ENCODE data around the gene DTX4. TPM values are rescaled to one million over a fixed set of nuclear protein-coding genes. Genes with fewer than 3 reads are reported as not detected.
"Not testable (repeated sequence)": the region's sequence is repeated elsewhere in the genome, so short reads cannot be mapped to it uniquely, and the experiment has no call there.

DTX4 gene
- 129 and 139 TPM in 2 replicates for total RNA-seq
- long read RNA-seq, partial matches to known transcripts = 2 of 88 reads
- long read RNA-seq, other reads (novel, unspliced or antisense) = 86 of 88 reads

DNA sequence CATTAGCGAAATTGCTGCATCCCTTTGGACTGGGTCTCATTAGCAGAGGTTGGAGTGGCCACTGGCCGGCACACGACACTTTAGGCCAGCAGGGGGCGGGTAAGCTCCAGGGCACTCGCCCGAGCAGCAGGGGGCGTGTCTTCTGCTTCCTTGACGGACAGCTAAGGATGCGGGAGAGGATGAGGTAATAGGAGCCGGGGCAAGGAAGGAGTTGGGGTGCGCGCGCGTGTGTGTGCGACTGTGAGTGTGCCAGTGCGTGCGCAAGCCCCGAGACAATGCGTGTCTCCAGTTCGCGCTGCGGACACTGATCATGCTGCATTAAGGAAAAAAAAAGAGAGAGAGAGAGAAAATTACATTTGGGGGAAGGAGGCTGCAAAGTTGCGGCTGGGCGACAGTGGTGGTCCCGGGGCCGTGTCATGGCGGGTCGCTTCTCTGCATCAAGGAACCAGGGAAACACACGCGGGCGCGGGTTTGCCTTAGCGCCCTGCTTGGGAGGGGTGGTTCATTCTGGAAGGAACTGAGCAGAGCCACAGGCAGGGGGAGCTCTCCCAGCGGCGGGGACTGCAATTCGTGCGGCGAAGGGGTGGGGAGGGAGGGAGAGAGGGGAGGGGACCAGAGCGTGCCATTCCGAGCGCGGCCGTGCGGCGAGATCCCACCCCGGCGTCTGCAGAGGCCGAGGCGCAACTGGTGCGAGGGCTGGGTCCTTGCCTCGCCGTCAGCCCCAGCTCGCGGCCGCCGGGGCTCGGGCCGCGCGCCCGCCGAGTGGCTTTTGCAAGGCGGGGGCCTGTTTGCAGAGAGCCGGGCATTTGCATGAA, at the start of gene DTX4:
Gene DTX4 (plus strand): TSS at position 625 of the 815 bp plus-strand sequence. CDS start 464 bp downstream, outside the sequence.
- DNase-seq (ENCODE audit: low read depth, low spot score) = peak; percentile 96
- Mint-ChIP-seq H3K27me3 (ENCODE audit: low read depth) (peaks cover 9% of the 10 kb centered on the region), H3K4me1 (peaks cover 36% of the 10 kb centered on the region), H3K4me3 (peak within 1 kb of the TSS; percentile 92), H3K27ac (ENCODE audit: unreplicated experiment) (peak within 1 kb of the TSS; percentile 97), H3K9me3 (no peaks in the 10 kb centered on the region), H3K36me3 (ENCODE audit: low read depth) (peaks cover 6% of the 10 kb centered on the region)
- TF ChIP-seq, protein P1, sequence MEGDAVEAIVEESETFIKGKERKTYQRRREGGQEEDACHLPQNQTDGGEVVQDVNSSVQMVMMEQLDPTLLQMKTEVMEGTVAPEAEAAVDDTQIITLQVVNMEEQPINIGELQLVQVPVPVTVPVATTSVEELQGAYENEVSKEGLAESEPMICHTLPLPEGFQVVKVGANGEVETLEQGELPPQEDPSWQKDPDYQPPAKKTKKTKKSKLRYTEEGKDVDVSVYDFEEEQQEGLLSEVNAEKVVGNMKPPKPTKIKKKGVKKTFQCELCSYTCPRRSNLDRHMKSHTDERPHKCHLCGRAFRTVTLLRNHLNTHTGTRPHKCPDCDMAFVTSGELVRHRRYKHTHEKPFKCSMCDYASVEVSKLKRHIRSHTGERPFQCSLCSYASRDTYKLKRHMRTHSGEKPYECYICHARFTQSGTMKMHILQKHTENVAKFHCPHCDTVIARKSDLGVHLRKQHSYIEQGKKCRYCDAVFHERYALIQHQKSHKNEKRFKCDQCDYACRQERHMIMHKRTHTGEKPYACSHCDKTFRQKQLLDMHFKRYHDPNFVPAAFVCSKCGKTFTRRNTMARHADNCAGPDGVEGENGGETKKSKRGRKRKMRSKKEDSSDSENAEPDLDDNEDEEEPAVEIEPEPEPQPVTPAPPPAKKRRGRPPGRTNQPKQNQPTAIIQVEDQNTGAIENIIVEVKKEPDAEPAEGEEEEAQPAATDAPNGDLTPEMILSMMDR (conservative IDR thresholded peaks at IDR 0.05) = peak; percentile 81

DNA sequence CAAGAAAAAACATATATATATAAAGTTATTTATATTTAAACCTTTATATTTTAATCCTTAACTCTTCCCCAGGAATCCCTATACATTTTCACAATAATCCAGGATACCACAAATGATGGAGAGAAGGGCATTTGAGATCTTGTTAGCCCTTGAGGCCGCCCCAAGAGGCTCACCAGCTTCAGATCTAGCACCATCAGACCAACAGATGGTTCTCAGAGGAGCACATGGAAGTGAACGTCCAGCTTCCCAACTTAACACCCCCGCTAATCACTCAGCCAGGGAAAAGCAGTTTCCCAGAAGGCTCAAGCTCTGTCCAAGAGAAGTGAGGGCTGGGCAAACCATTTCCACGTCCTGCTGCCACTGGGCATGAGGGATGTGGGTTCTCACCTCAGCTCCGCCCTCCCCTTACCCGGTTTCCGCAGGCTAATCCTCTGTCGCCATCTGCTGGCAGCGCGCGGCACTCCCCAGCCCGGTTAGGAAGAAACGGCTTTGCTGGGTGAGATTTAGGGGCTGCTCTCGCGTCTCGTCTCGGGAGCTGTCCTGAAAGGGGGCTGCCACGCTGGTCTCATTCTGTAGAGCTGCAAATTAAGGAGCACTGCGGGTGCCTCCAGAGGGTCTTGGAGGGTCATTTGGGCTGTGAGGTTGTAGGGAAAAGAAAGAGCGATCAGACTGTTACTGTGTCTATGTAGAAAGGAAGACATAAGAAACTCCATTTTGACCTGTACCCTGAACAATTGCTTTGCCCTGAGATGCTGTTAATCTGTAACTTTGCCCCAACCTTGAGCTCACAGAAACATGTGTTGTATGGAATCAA, 36.1 kb upstream of the DTX4 start:
- Mint-ChIP-seq H3K27ac (ENCODE audit: unreplicated experiment) (peak overlapping the region; percentile 92), H3K36me3 (ENCODE audit: low read depth) (peaks cover 26% of the 10 kb centered on the region), H3K9me3 (peaks cover 10% of the 10 kb centered on the region), H3K27me3 (ENCODE audit: low read depth) (no peaks in the 10 kb centered on the region), H3K4me1 (peaks cover 4% of the 10 kb centered on the region), H3K4me3 (no peak overlapping the region)
- peak; percentile 91 for DNase-seq (ENCODE audit: low read depth, low spot score)
- TF ChIP-seq, protein P1 (conservative IDR thresholded peaks at IDR 0.05) = peak; percentile 98

DNA sequence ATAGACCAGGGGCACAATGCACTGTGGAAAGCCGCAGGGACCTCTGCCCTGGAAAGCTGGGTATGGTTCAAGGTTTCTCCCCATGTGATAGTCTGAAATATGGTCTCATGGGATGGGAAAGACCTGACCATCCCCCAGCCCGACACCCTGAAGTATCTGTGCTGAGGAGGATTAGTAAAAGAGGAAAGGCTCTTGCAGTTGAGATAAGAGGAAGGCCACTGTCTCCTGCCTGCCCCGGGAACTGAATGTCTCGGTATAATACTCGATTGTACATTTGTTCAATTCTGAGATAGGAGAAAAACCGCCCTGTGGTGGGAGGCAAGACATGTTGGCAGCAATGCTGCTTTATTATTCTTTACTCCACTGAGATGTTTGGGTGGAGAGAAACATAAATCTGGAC, 35.4 kb upstream of the DTX4 start:
- H3K36me3 Mint-ChIP-seq (ENCODE audit: low read depth) = peaks cover 23% of the 10 kb centered on the region
- H3K9me3 Mint-ChIP-seq; H3K27me3 Mint-ChIP-seq (ENCODE audit: low read depth); DNase-seq (ENCODE audit: low read depth, low spot score); H3K27ac Mint-ChIP-seq (ENCODE audit: unreplicated experiment); H3K4me3 Mint-ChIP-seq; H3K4me1 Mint-ChIP-seq: not testable (repeated sequence)

DNA sequence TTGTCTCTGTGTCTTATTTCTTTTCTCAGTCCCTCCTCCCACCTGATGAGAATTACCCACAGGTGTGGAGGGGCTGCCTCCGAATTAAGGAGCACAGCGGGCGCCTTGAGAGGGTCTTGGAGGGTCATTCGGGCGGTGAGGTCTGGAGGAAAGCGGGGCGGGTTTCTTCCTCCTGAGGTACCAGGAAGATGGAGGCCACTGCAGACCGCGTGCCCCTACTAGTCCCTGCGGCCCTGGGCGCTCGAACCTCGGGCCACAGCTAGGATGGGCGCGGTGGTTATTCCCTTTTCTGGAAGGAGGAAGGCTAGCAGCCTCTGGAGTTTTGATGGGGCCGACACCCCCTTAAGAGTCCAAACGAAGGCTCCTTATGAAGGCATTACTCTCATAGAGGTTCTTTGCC, 34.7 kb upstream of the DTX4 start:
- H3K36me3 Mint-ChIP-seq (ENCODE audit: low read depth) = peaks cover 18% of the 10 kb centered on the region
- no peak for DNase-seq (ENCODE audit: low read depth, low spot score)
- H3K4me1 Mint-ChIP-seq = peaks cover 9% of the 10 kb centered on the region
- H3K27ac Mint-ChIP-seq (ENCODE audit: unreplicated experiment) = no peak overlapping the region
- H3K4me3 Mint-ChIP-seq = no peak overlapping the region
- TF ChIP-seq, protein P1 (conservative IDR thresholded peaks at IDR 0.05) = no peak
- H3K9me3 Mint-ChIP-seq = peaks cover 6% of the 10 kb centered on the region
- peaks cover 1% of the 10 kb centered on the region for H3K27me3 Mint-ChIP-seq (ENCODE audit: low read depth)

DNA sequence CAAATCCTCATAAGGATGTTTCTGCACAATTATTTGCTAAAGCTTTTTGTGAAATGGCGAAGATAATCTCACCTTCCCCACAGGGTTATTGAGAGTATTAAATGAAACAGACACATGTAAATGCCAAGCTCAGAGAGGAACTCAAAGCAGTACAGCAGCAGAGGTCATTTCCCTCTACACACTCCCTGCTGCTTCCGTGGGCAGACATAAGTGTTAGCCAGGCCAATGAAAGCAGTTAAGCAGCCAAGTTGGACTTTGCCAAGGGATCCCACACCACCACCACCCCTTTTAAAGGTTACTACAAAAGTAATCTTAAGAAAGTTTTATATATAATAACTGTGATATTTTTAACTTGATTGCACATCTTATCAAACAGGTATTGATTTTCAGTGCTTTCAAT, 33.3 kb upstream of the DTX4 start:
- H3K4me1 Mint-ChIP-seq = peaks cover 23% of the 10 kb centered on the region
- H3K27me3 Mint-ChIP-seq (ENCODE audit: low read depth) = peaks cover 15% of the 10 kb centered on the region
- no peak overlapping the region for H3K4me3 Mint-ChIP-seq
- H3K9me3 Mint-ChIP-seq = no peaks in the 10 kb centered on the region
- peaks cover 6% of the 10 kb centered on the region for H3K36me3 Mint-ChIP-seq (ENCODE audit: low read depth)
- H3K27ac Mint-ChIP-seq (ENCODE audit: unreplicated experiment) = no peak overlapping the region
- DNase-seq (ENCODE audit: low read depth, low spot score) = no peak
- TF ChIP-seq, protein P1 (conservative IDR thresholded peaks at IDR 0.05) = no peak
